GM12878 (cell line): ENCODE measurements around the gene MTHFR. TPM values are rescaled to one million over a fixed set of nuclear protein-coding genes. Genes with fewer than 3 reads are reported as not detected.

Experiments
- ATAC-seq: fragments of 200-7000 bp; cut with Tn5 transposase; 3 replicates; pipeline ENCODE4 v1.9.1; 2020; ENCODE audit warnings: mild to moderate bottlenecking, moderate library complexity
- BruUV-seq: library from RNA; stranded (reverse); fragments of 400-500 nt; replicated peaks from 2 replicates; lab custom pipeline; 2021; lab: Mats Ljungman, UMichigan
- CTCF ChIA-PET: fragments of 300-600 bp; sonication (Branson Sonifier 250); formaldehyde crosslinking; extraction: SDS; loops from one replicate; lab custom pipeline; 2021; ENCODE audit warnings: inconsistent platforms; lab: Yijun Ruan, JAX
- POLR2A ChIA-PET: fragments of 350-600 bp; formaldehyde crosslinking; extraction: SDS; loops from one replicate; lab custom pipeline; 2021; ENCODE audit warnings: inconsistent platforms; lab: Charles Lee
- RAD21 ChIA-PET: fragments of 300-600 bp; sonication (Branson Sonifier 250); formaldehyde crosslinking; loops from one replicate; lab custom pipeline; 2023; ENCODE audit warnings: antibody characterized with exemption; ENCODE audit not compliant: unreplicated experiment; lab: Charles Lee
- SMC1A ChIA-PET: fragments of 300-600 bp; sonication (Branson Sonifier 250); formaldehyde crosslinking; loops from one replicate; lab custom pipeline; 2023; ENCODE audit not compliant: unreplicated experiment, uncharacterized antibody; lab: Charles Lee
- DNase-seq: peaks from one replicate; pipeline ENCODE4 v3.0.0-alpha.2; 2011; ENCODE audit warnings: low read depth, low spot score
- FAIRE-seq: peaks from 3 replicates; lab custom pipeline; 2011; peaks lifted over from hg19 to GRCh38; lab: Jason Lieb, UNC
- H2AFZ ChIP-seq: 2 replicates; pipeline ENCODE4 v1.6.0; 2011; ENCODE audit warnings: low read depth, low read length, control low read depth; ENCODE audit not compliant: control insufficient read depth
- H3K27ac ChIP-seq: 2 replicates; pipeline ENCODE4 v1.5.1; 2011; ENCODE audit warnings: control low read depth; ENCODE audit not compliant: control insufficient read depth, insufficient read depth
- H3K27me3 ChIP-seq, 2 experiments: replicated peaks in 1 of 2; 2 replicates each; pipeline versions ENCODE4 v1.6.0 to v1.6.1; 2011; ENCODE audit warnings: low read length in 1 of 2; ENCODE audit not compliant: control insufficient read depth in 2 of 2, insufficient read depth in 2 of 2
- H3K36me3 ChIP-seq, 2 experiments: 2 replicates each; pipeline ENCODE4 v1.5.1; 2011; ENCODE audit warnings: low read length in 1 of 2; ENCODE audit not compliant: control insufficient read depth in 2 of 2, insufficient read depth in 2 of 2
- H3K4me1 ChIP-seq: 2 replicates; pipeline ENCODE4 v1.6.1; 2011; ENCODE audit warnings: mild to moderate bottlenecking, low read length, moderate library complexity, mixed read lengths; ENCODE audit not compliant: control insufficient read depth, insufficient read depth
- H3K4me2 ChIP-seq: 2 replicates; pipeline ENCODE4 v1.6.0; 2011; ENCODE audit warnings: control low read depth; ENCODE audit not compliant: control insufficient read depth, insufficient read depth
- H3K4me3 ChIP-seq: fragments of 200-600 bp; sonication (generic); 2 replicates; pipeline ENCODE4 v1.5.1; 2016
- H3K79me2 ChIP-seq: 2 replicates; pipeline ENCODE4 v1.6.0; 2011; ENCODE audit warnings: low read length; ENCODE audit not compliant: control insufficient read depth, insufficient read depth
- H3K9ac ChIP-seq: 2 replicates; pipeline ENCODE4 v1.8.0; 2011; ENCODE audit warnings: low read length, control low read depth, mixed read lengths; ENCODE audit not compliant: control insufficient read depth, insufficient read depth
- H3K9me3 ChIP-seq: replicated peaks from 3 replicates; pipeline ENCODE4 v1.5.1; 2011; ENCODE audit warnings: mild to moderate bottlenecking, low read length; ENCODE audit not compliant: control insufficient read depth, insufficient read depth
- H4K20me1 ChIP-seq: 2 replicates; pipeline ENCODE4 v1.6.0; 2011; ENCODE audit not compliant: control insufficient read depth, insufficient read depth
- BCL11A ChIP-seq: IDR thresholded peaks from 2 replicates; pipeline ENCODE4 v1.6.1; 2011; ENCODE audit warnings: low read depth, low read length
- BCL3 ChIP-seq: IDR thresholded peaks from 2 replicates; pipeline ENCODE4 v1.6.1; 2011; ENCODE audit warnings: borderline replicate concordance, low read depth, mild to moderate bottlenecking, moderate library complexity, low read length; ENCODE audit not compliant: insufficient read depth, poor library complexity, severe bottlenecking
- BCLAF1 ChIP-seq: fragments of 450-650 bp; IDR thresholded peaks from 2 replicates; pipeline ENCODE4 v1.6.1; 2017; ENCODE audit warnings: antibody characterized with exemption, mild to moderate bottlenecking, moderate library complexity
- BMI1 ChIP-seq: fragments of 450-650 bp; IDR thresholded peaks from 2 replicates; pipeline ENCODE4 v1.6.1; 2016; ENCODE audit warnings: mild to moderate bottlenecking, moderate library complexity, borderline replicate concordance
- CHD4 ChIP-seq: fragments of 200-600 bp; sonication (generic); IDR thresholded peaks from 2 replicates; pipeline ENCODE4 v1.6.1; 2016; ENCODE audit warnings: mild to moderate bottlenecking
- CREB1 ChIP-seq: IDR thresholded peaks from 2 replicates; pipeline ENCODE4 v1.6.1; 2012; ENCODE audit warnings: low read depth, mild to moderate bottlenecking, inconsistent platforms
- FOS ChIP-seq: IDR thresholded peaks from 3 replicates; pipeline ENCODE4 v1.6.1; 2011; ENCODE audit warnings: borderline replicate concordance; ENCODE audit not compliant: insufficient read length; ENCODE audit errors: extremely low read depth
- HSF1 ChIP-seq: fragments of 150-350 bp; IDR thresholded peaks from 2 replicates; pipeline ENCODE4 v1.6.1; 2014; ENCODE audit warnings: mild to moderate bottlenecking, low read depth, low read length
- KDM1A ChIP-seq: fragments of 200-600 bp; sonication (generic); IDR thresholded peaks from 2 replicates; pipeline ENCODE4 v1.6.1; 2016; ENCODE audit warnings: borderline replicate concordance
- KLF5 ChIP-seq: fragments of 450-650 bp; IDR thresholded peaks from 2 replicates; pipeline ENCODE4 v1.6.1; 2014; ENCODE audit warnings: mild to moderate bottlenecking; ENCODE audit not compliant: partially characterized antibody
- TCF12 ChIP-seq: IDR thresholded peaks from 2 replicates; pipeline ENCODE4 v1.6.1; 2011; ENCODE audit warnings: low read depth, mild to moderate bottlenecking, low read length
- ZNF274 ChIP-seq: IDR thresholded peaks from one replicate; pipeline ENCODE4 v1.8.0; 2011; ENCODE audit not compliant: insufficient read length, insufficient read depth
- ZNF592 ChIP-seq: fragments of 450-650 bp; IDR thresholded peaks from 2 replicates; pipeline ENCODE4 v1.6.1; 2017; ENCODE audit warnings: mild to moderate bottlenecking, moderate library complexity
- WGBS: methylation state at CpG from one replicate; pipeline ENCODE4 v1.1.6; 2016; ENCODE audit warnings: low lambda C conversion rate; ENCODE audit not compliant: insufficient replicate concordance, insufficient coverage; ENCODE audit errors: missing lambda C conversion rate; 5-methylcytosine and 5-hydroxymethylcytosine counted together
- in situ Hi-C: fragments of 300-500 bp; cut with MboI; formaldehyde crosslinking; loops from 9 replicates; pipeline ENCODE4 v1.14.3; 2018; ENCODE audit warnings: mixed read lengths
- intact Hi-C: fragments of 100-400 bp; cut with micrococcal nuclease; formaldehyde crosslinking; loops from one replicate; pipeline ENCODE4 v1.14.2; 2022; ENCODE audit not compliant: unreplicated experiment
- polyA plus RNA-seq, 11 experiments: library from polyadenylated mRNA; depleted of rRNA in 4 of 11; unstranded in 6 of 11; stranded (reverse) in 5 of 11; fragments of >200 nt; fragmentation: Nextera tagmentation in 4 of 11; fragmentation: Illumina TruSeq in 1 of 11; extraction: Ambion mirVana in 4 of 11; extraction: Trizol in 1 of 11; gene quantifications; 1 replicate in 1 of 11; 2 replicates in 10 of 11; pipeline versions ENCODE4 v1.2.1 to v1.2.3, GENCODE V29; 2011 to 2016; ENCODE audit warnings: inconsistent platforms in 2 of 11, missing spikeins in 2 of 11, low read depth in 1 of 11
- total RNA-seq, 4 experiments: library from RNA; depleted of rRNA in 3 of 4; stranded (reverse); fragments of >200 nt in 3 of 4; fragmentation: Illumina TruSeq in 1 of 4; extraction: Trizol in 1 of 4; gene quantifications; 2 replicates each; pipeline versions ENCODE4 v1.2.1 to v1.2.3, GENCODE V29; 2013 to 2021

The MTHFR gene
- total and polyA plus RNA-seq, 10 of the 15 experiments (the other 5 are each of a cell fraction or from before 2014, with no cell fraction given): 1.0 to 16.8 (median 9.4) TPM

- H3K9me3 ChIP-seq: no peaks in the 10 kb centered on the region
- CTCF ChIA-PET: no interaction called here
- in situ Hi-C loops (no loop called here), intact Hi-C loops (no loop called here)
- no peak overlapping the region for H2AFZ ChIP-seq
- DNase-seq (no peak), ATAC-seq (no peak), FAIRE-seq (no peak)
- H3K36me3 ChIP-seq: peaks cover 0 to 3% of the 10 kb centered on the region in 2 experiments; a peak in 2 of 4 replicates
- H3K4me2 ChIP-seq: no peak overlapping the region
- POLR2A ChIA-PET: no interaction called here
- SMC1A ChIA-PET: interaction anchor here (1.1 kb wide), 1 partner anchor 57 kb away, joined by 3 read pairs; no protein-coding TSS in a partner anchor
- H3K27ac ChIP-seq: no peak overlapping the region
- WGBS: 89% methylated on average over 19 of the region's 19 CpGs
- H3K79me2 ChIP-seq: no peaks in the 10 kb centered on the region
- H3K4me1 ChIP-seq: no peaks in the 10 kb centered on the region; the same call in 1 of the 2 replicates
- no TSS peak for BruUV-seq
- no peaks in the 10 kb centered on the region for H3K27me3 ChIP-seq
- RAD21 ChIA-PET: no interaction called here
- no peak overlapping the region for H3K9ac ChIP-seq
- no peak overlapping the region for H3K4me3 ChIP-seq
- H4K20me1 ChIP-seq: no peaks in the 10 kb centered on the region
- TF ChIP-seq CREB1 (no peak), BCLAF1 (no peak), BCL3 (no peak), FOS (no peak), CHD4 (no peak), ZNF592 (no peak), TCF12 (no peak), BCL11A (no peak), KDM1A (no peak), BMI1 (no peak), KLF5 (no peak), ZNF274 (no peak), HSF1 (no peak)
Measured at GRCh38 chr1:11794446-11795237, 11.1 kb downstream of the MTHFR start.
